Activated naive CD4-positive, alpha-beta T cell treated with anti-CD3 and anti-CD28 coated beads, Interleukin-2, amount 10 ng/mL, durations not matched to agents 7 days and 5 days (primary cell): ENCODE measurements around the gene MKLN1.
"Not testable (repeated sequence)": the region's sequence is repeated elsewhere in the genome, so short reads cannot be mapped to it uniquely, and the experiment has no call there.

Source experiments
- CTCF ChIA-PET: fragments of 350-600 bp; sonication (Branson Sonifier 250); formaldehyde crosslinking; loops from one replicate; lab custom pipeline; 2021; ENCODE audit warnings: antibody characterized with exemption; lab: Charles Lee
- DNase-seq: peaks from one replicate; pipeline ENCODE4 v3.0.0-alpha.2; 2020
- H3K27ac Mint-ChIP-seq: one replicate; pipeline ENCODE4 v1.8.0; 2021; ENCODE audit warnings: mild to moderate bottlenecking, moderate library complexity, mixed read lengths
- H3K27me3 Mint-ChIP-seq: one replicate; pipeline ENCODE4 v1.8.0; 2021; ENCODE audit warnings: mild to moderate bottlenecking, mixed read lengths
- H3K36me3 Mint-ChIP-seq: one replicate; pipeline ENCODE4 v1.8.0; 2021; ENCODE audit warnings: mixed read lengths
- H3K4me1 Mint-ChIP-seq: one replicate; pipeline ENCODE4 v1.8.0; 2021; ENCODE audit warnings: mixed read lengths
- H3K4me3 Mint-ChIP-seq: one replicate; pipeline ENCODE4 v1.8.0; 2021; ENCODE audit warnings: mild to moderate bottlenecking, moderate library complexity, mixed read lengths
- H3K9me3 Mint-ChIP-seq: one replicate; pipeline ENCODE4 v1.8.0; 2021; ENCODE audit warnings: mixed read lengths

The MKLN1 gene

GRCh38 chr7:131300572-131301466, 26.9 kb upstream of the MKLN1 start:
- Mint-ChIP-seq H3K36me3 (no peaks in the 10 kb centered on the region), H3K4me1 (no peaks in the 10 kb centered on the region), H3K9me3 (peaks cover 2% of the 10 kb centered on the region), H3K4me3 (no peak overlapping the region), H3K27ac (no peak overlapping the region), H3K27me3 (peaks cover 4% of the 10 kb centered on the region)
- no peak for DNase-seq
- CTCF ChIA-PET = no interaction called here

- H3K27me3 Mint-ChIP-seq = peaks cover 4% of the 10 kb centered on the region
- no peak overlapping the region for H3K4me3 Mint-ChIP-seq
- H3K9me3 Mint-ChIP-seq = peaks cover 16% of the 10 kb centered on the region
- no peak overlapping the region for H3K27ac Mint-ChIP-seq
- H3K4me1 Mint-ChIP-seq = no peaks in the 10 kb centered on the region
- H3K36me3 Mint-ChIP-seq = no peaks in the 10 kb centered on the region
- CTCF ChIA-PET = interaction anchor here (0.9 to 3.1 kb wide), 9 partner anchors 10 to 261 kb away, joined by 3 to 11 read pairs (median 3); no protein-coding TSS in a partner anchor
- no peak for DNase-seq
Measured at GRCh38 chr7:131302446-131302845, 25.2 kb upstream of the MKLN1 start.

GRCh38 chr7:131302876-131303707, 24.6 kb upstream of the MKLN1 start:
- Mint-ChIP-seq H3K27ac (no peak overlapping the region), H3K4me1 (no peaks in the 10 kb centered on the region), H3K4me3 (no peak overlapping the region), H3K36me3 (no peaks in the 10 kb centered on the region), H3K9me3 (peaks cover 21% of the 10 kb centered on the region), H3K27me3 (peaks cover 4% of the 10 kb centered on the region)
- CTCF ChIA-PET = interaction anchor here (0.9 to 3.1 kb wide), 9 partner anchors 11 to 261 kb away, joined by 3 to 11 read pairs (median 3); no protein-coding TSS in a partner anchor
- peak; percentile 44 for DNase-seq

GRCh38 chr7:131305152-131305551, 22.5 kb upstream of the MKLN1 start:
- peaks cover 2% of the 10 kb centered on the region for H3K27me3 Mint-ChIP-seq
- H3K36me3 Mint-ChIP-seq = no peaks in the 10 kb centered on the region
- peaks cover 27% of the 10 kb centered on the region for H3K9me3 Mint-ChIP-seq
- no peak overlapping the region for H3K27ac Mint-ChIP-seq
- H3K4me1 Mint-ChIP-seq = no peaks in the 10 kb centered on the region
- CTCF ChIA-PET = interaction anchor here (3.1 kb wide), 1 partner anchor 236 kb away, joined by 11 read pairs; no protein-coding TSS in a partner anchor
- no peak for DNase-seq
- H3K4me3 Mint-ChIP-seq = no peak overlapping the region

GRCh38 chr7:131306041-131306440, 21.6 kb upstream of the MKLN1 start:
- H3K27ac Mint-ChIP-seq, H3K36me3 Mint-ChIP-seq, CTCF ChIA-PET: not testable (repeated sequence)

GRCh38 chr7:131306777-131307176, 20.9 kb upstream of the MKLN1 start:
- CTCF ChIA-PET = interaction anchor here (0.6 kb wide), 1 partner anchor 11 kb away, joined by 3 read pairs; no protein-coding TSS in a partner anchor
- Mint-ChIP-seq H3K9me3 (peaks cover 27% of the 10 kb centered on the region), H3K4me3 (no peak overlapping the region), H3K4me1 (no peaks in the 10 kb centered on the region), H3K27me3 (no peaks in the 10 kb centered on the region), H3K36me3 (no peaks in the 10 kb centered on the region), H3K27ac (no peak overlapping the region)
- no peak for DNase-seq

More at GRCh38 chr7:131306041-131306440, 21.6 kb upstream of the MKLN1 start:
- H3K4me3 Mint-ChIP-seq, DNase-seq, H3K27me3 Mint-ChIP-seq, H3K4me1 Mint-ChIP-seq: not testable (repeated sequence)
- peaks cover 27% of the 10 kb centered on the region for H3K9me3 Mint-ChIP-seq

- Mint-ChIP-seq H3K4me1 (no peaks in the 10 kb centered on the region), H3K36me3 (no peaks in the 10 kb centered on the region), H3K4me3 (no peak overlapping the region), H3K27ac (no peak overlapping the region), H3K9me3 (peaks cover 30% of the 10 kb centered on the region), H3K27me3 (no peaks in the 10 kb centered on the region)
- no peak for DNase-seq
- CTCF ChIA-PET = interaction anchor here (0.6 kb wide), 1 partner anchor 10 kb away, joined by 3 read pairs; no protein-coding TSS in a partner anchor
Measured at GRCh38 chr7:131307627-131308026, 20.0 kb upstream of the MKLN1 start.

GRCh38 chr7:131312838-131313237, 14.8 kb upstream of the MKLN1 start:
- H3K36me3 Mint-ChIP-seq = no peaks in the 10 kb centered on the region
- no peak overlapping the region for H3K4me3 Mint-ChIP-seq
- CTCF ChIA-PET = no interaction called here
- no peak overlapping the region for H3K27ac Mint-ChIP-seq
- peaks cover 10% of the 10 kb centered on the region for H3K27me3 Mint-ChIP-seq
- no peaks in the 10 kb centered on the region for H3K4me1 Mint-ChIP-seq
- peaks cover 20% of the 10 kb centered on the region for H3K9me3 Mint-ChIP-seq
- no peak for DNase-seq

- no peaks in the 10 kb centered on the region for H3K36me3 Mint-ChIP-seq
- peaks cover 5% of the 10 kb centered on the region for H3K4me1 Mint-ChIP-seq
- peaks cover 6% of the 10 kb centered on the region for H3K27me3 Mint-ChIP-seq
- H3K9me3 Mint-ChIP-seq = peaks cover 7% of the 10 kb centered on the region
- H3K27ac Mint-ChIP-seq = no peak overlapping the region
- H3K4me3 Mint-ChIP-seq = no peak overlapping the region
- CTCF ChIA-PET = no interaction called here
- no peak for DNase-seq
Measured at GRCh38 chr7:131320603-131321002, 7.1 kb upstream of the MKLN1 start.

GRCh38 chr7:131321656-131322055, 6.0 kb upstream of the MKLN1 start:
- Mint-ChIP-seq H3K27me3 (no peaks in the 10 kb centered on the region), H3K27ac (no peak overlapping the region), H3K9me3 (peaks cover 3% of the 10 kb centered on the region), H3K36me3 (no peaks in the 10 kb centered on the region), H3K4me1 (peaks cover 14% of the 10 kb centered on the region), H3K4me3 (no peak overlapping the region)
- DNase-seq = no peak
- CTCF ChIA-PET = no interaction called here

- Mint-ChIP-seq H3K27ac (no peak overlapping the region), H3K36me3 (no peaks in the 10 kb centered on the region), H3K9me3 (peaks cover 2% of the 10 kb centered on the region), H3K4me1 (peaks cover 18% of the 10 kb centered on the region), H3K4me3 (no peak overlapping the region), H3K27me3 (no peaks in the 10 kb centered on the region)
- DNase-seq = no peak
- CTCF ChIA-PET = no interaction called here
Measured at GRCh38 chr7:131322061-131322460, 5.6 kb upstream of the MKLN1 start.

- no peak overlapping the region for H3K27ac Mint-ChIP-seq
- peaks cover 2% of the 10 kb centered on the region for H3K9me3 Mint-ChIP-seq
- CTCF ChIA-PET = no interaction called here
- peaks cover 3% of the 10 kb centered on the region for H3K36me3 Mint-ChIP-seq
- no peak overlapping the region for H3K4me3 Mint-ChIP-seq
- peaks cover 2% of the 10 kb centered on the region for H3K27me3 Mint-ChIP-seq
- peaks cover 23% of the 10 kb centered on the region for H3K4me1 Mint-ChIP-seq
- DNase-seq = no peak
Measured at GRCh38 chr7:131322861-131323260, 4.8 kb upstream of the MKLN1 start.

- Mint-ChIP-seq H3K27ac (peak overlapping the region; percentile 69), H3K9me3 (peaks cover 2% of the 10 kb centered on the region), H3K36me3 (peaks cover 20% of the 10 kb centered on the region), H3K27me3 (peaks cover 5% of the 10 kb centered on the region), H3K4me3 (peak overlapping the region; percentile 4), H3K4me1 (peaks cover 41% of the 10 kb centered on the region)
- CTCF ChIA-PET = interaction anchor here (2.0 kb wide), 1 partner anchor 11 kb away, joined by 6 read pairs; no protein-coding TSS in a partner anchor
- no peak for DNase-seq
Measured at GRCh38 chr7:131325179-131325840, 2.4 kb upstream of the MKLN1 start.
